ENCODE data around the gene CEP44.
"Not testable (repeated sequence)": the region's sequence is repeated elsewhere in the genome, so short reads cannot be mapped to it uniquely, and the experiment has no call there.

The CEP44 gene

DNA sequence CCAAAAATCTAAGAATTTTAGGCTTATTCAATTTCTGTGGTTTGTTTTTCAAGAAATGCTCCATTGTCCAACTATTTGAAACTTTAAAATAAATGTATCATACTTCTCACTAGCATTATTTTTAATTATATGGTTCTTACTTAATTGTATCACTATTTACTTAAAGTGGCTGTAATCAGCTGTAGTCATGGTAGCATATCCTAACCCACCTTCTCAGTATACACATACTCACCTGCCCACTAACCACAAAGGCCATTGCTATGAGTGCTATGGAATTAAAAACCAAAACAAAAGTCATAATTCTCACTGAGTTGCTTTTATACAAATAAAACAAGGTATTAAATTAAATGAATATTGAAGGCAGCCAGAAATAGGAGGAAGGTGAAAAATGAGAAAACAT is 5.2 kb upstream of the CEP44 start:
- no peak for DNase-seq (ENCODE audit: low read depth in 2 of 2)

DNA sequence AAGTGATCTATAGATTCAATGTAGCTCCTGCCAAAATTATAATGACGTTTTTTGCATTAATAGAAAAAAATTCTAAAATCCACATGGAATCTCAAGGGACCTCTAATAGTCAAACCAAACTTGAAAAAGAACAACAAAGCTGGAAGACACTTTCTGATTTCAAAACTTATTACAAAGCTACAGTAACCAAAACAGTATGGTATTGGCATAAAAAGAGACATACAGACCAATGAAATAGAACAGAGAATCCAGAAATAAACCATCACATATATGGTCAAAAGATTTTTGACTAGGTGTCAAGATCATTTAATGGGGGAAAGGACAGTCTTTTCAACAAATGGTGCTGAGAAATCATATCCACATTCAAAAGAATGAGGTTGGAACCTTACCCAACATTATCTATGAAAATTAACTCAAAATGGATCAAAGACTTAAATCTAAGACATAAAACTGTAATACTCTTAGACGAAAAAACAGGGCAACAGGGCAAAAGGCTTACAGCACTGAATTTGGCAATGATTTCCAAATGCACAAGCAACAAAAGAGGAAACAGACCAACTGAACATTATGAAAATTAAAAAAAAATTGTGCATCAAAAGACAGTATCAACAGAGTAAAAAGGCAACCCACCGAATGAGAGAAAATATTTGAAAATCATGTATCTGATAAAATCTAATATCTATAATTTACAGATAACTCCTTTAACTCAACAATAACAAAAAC is 4.1 kb upstream of the CEP44 start:
- no peak for DNase-seq (ENCODE audit: low read depth in 2 of 2)

DNA sequence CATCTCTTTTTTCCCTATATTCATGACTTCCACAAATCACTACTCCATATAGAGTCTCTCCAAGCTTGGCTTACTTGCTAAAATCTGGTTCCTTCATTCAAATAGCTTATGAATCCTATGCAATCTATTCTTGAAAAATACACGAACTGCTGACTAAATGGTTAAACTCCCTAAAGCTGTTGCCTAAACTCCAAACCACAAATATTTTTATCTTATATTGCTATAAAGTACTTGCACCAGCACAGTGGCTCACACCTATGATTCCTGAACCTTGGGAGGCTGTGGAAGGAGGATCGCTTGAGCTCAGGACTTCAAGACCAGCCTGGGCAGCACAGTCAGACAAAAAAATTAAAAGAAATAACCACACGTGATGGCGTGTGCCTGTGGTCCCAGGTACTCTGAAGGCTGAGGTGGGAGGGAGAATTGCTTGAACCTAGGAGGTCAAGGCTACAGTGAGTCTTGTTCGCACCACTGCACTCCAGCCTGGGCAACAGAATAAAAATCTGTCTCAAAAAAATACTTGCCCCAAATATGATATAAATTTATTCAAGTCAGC is 2.5 kb upstream of the CEP44 start:
- DNase-seq (ENCODE audit: low read depth in 2 of 2), result no peak

DNA sequence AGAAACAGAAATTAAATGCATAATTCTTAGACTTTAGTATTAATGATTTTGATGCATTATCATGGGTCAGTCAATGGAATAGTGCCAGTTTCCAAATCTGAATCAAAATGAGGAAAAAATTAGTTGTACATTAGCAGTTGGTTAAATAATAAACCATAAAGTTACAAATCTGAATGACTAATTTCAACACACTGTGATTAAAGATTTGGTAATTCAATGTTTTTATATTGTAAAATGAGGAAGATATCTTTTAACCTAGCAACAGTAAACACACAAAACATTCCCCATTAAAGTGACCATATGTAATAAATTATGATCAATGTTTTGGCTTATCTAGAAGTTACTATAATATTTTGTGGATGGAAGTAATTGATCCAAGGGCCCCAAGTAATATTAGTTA is 1.8 kb upstream of the CEP44 start:
- no peak for DNase-seq (ENCODE audit: low read depth in 2 of 2)

- DNase-seq (ENCODE audit: low read depth in 2 of 2), result peak; percentile 70 to 76
These were observed 740 bp upstream of the CEP44 start for GRCh38 chr4:174282836-174283506.

- DNase-seq (ENCODE audit: low read depth in 2 of 2), result no peak
These were observed 776 bp downstream of the CEP44 start for GRCh38 chr4:174284487-174284886.

- DNase-seq (ENCODE audit: low read depth in 2 of 2), result no peak
These were observed 3.2 kb downstream of the CEP44 start for GRCh38 chr4:174286870-174287269.

GRCh38 chr4:174292473-174292872 is 8.8 kb downstream of the CEP44 start:
- DNase-seq (ENCODE audit: low read depth in 2 of 2), result no peak

- not testable (repeated sequence) for DNase-seq (ENCODE audit: low read depth in 2 of 2)
These were observed 10.9 kb downstream of the CEP44 start for GRCh38 chr4:174294641-174295040.

GRCh38 chr4:174295142-174295541 is 11.4 kb downstream of the CEP44 start:
- not testable (repeated sequence) for DNase-seq (ENCODE audit: low read depth in 2 of 2)

- no peak for DNase-seq (ENCODE audit: low read depth in 2 of 2)
These were observed 20.0 kb downstream of the CEP44 start for GRCh38 chr4:174303687-174304086.

GRCh38 chr4:174304664-174305063 is 21.0 kb downstream of the CEP44 start:
- no peak for DNase-seq (ENCODE audit: low read depth in 2 of 2)

DNA sequence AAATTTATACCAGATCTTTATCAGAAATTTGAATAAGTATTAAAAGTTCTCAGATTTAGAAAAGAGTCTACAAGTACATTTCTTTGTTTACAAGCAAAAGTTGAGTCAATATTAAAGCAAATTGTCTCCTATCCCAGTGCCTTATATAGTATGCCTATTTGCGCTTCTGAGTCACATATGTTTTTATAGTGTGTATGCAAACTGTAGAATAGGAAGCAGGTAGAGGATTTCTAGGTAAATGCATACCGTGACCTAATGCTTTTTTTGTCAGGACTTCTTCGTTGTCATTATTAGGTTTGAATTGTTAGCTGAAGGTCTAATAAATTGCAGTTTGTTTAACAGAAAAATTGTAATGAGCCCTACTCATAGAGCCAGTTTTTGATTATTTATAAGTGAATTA is 22.2 kb downstream of the CEP44 start:
- no peak for DNase-seq (ENCODE audit: low read depth in 2 of 2)

DNA sequence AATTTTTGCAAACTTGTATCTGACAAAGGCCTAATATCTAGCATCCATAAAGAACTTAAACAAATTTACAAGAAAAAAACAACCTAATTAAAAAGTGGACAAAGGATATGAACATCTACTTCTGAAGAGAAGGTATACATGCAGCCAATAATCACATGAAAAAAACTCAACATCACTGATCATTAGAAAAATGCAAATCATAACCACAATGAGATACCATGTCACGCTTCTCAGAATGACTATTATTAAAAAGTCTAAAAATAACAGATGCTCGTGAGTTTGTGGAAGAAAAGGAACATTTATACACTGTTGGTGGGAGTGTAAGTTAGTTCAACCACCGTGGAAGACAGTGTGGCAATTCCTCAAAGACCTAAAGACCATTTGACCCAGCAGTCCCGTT is 24.0 kb downstream of the CEP44 start:
- no peak for DNase-seq (ENCODE audit: low read depth in 2 of 2)

DNA sequence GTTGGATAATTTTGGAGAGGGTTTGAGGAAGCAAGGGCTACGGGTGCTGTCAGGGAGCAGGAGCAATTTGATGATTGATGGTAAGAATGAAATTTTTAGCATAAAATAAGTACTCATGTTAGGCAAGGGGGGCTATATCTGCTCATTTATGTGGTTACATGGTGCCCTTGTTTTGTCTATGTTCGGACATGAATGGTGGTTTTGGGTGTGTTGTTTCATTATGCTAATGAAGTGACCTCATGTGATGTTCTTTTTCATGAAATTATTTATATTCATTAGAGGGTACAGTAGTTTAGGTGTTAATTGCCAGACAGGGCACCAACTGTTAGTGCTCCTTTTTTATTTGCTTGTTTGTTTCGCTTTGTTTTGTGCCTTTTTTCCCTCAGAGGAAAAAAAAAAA is 29.3 kb downstream of the CEP44 start:
- no peak for DNase-seq (ENCODE audit: low read depth in 2 of 2)

- no peak for DNase-seq (ENCODE audit: low read depth in 2 of 2)
These were observed 30.6 kb downstream of the CEP44 start for GRCh38 chr4:174314274-174314673.

DNA sequence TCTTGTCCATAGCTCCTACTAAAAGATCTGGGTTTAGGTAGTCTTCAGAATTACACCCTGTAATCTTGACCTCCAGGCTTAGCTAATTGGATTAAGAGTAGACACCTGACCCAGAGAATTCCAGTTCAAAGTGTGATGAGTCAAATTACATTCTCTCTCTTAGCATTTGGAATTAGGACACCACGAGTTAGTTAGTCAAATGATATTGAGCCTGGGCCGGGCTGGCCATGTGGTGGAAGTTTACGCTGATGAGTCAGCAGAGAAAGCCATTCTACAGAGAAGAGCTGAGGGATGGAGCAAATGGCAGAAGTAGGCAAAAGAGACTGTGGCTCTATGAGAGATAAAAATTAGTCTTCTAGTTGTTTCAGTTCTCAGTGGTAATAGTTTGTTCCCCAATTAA is 31.1 kb downstream of the CEP44 start:
- DNase-seq (ENCODE audit: low read depth in 2 of 2), result no peak

- DNase-seq (ENCODE audit: low read depth in 2 of 2), result no peak
These were observed 32.8 kb downstream of the CEP44 start for GRCh38 chr4:174316546-174316945.

DNA sequence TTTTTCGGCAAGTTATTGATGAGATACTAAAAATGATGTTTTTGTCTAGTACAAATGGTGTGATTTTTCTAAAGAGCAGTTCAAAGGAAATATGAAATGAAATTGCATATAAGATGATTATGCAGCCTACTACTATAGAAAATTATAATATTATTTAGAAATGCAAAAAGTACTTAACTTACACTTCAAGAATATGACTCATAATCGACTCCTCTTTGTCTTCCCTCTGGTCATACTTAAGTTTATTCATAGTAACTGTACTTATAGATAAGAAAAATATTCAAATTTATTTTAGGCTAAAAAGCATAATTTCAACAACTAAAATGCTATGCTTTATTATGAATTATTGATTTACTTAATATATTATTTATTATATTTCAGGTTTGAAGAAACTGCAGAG is 33.2 kb downstream of the CEP44 start:
- no peak for DNase-seq (ENCODE audit: low read depth in 2 of 2)

GRCh38 chr4:174317531-174317930 is 33.8 kb downstream of the CEP44 start:
- DNase-seq (ENCODE audit: low read depth in 2 of 2), result no peak

DNA sequence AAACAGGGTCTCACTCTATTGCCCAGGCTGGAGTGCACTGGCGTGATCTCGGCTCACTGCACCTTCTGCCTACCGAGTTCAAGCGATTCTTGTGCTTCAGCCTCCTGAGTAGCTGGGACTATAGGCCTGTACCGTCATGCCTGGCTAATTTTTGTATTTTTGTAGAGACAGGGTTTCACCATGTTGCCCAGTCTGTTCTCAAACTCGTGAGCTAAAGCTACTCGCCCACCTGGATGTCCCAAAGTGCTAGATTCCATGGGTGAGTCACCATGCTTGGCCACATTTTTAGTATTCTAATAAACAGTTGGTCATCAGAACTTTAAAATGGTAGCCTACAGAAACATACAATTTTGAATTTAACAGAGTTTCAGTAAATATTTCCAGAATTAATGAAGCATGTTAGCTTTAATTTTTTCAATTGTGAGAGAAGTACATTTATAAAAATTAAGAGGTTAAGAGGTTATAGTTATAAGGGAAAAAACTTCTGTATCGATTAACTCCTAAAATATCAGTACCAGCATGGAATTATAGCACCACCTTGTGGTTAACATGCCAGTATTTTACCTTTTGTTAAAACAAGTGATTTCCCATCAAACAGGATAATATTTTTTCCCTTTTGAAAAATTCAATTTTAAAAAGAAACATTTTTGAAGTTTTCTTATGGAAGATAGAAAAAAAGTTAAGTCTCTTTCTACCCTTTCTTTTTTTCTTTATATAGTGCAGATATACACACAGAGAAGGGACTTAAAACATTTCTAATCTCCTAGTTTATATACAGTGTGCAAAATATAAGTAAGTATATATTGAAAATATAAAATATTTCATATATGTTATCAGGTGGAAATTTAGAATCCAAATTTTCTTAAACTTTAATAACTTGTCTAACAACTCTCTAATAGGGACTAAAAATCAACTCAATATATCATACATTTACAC is 35.4 kb downstream of the CEP44 start:
- no peak for DNase-seq (ENCODE audit: low read depth in 2 of 2)

- no peak for DNase-seq (ENCODE audit: low read depth in 2 of 2)
These were observed 36.9 kb downstream of the CEP44 start for GRCh38 chr4:174320494-174321199.

Data from fibroblast of skin of left biceps (primary cell).